Transverse colon (tissue), 4 donors: ENCODE results near the gene ZNF446.

ENCODE experiments used
- EP300 ChIP-seq: sonication (generic); formaldehyde crosslinking; IDR thresholded peaks from one replicate; pipeline ENCODE4 v1.6.1; 2017; ENCODE audit warnings: antibody characterized with exemption, low read depth
- POLR2A ChIP-seq: fragments of 450-650 bp; IDR thresholded peaks from one replicate; pipeline ENCODE4 v1.6.1; 2016; ENCODE audit warnings: antibody characterized with exemption, mild to moderate bottlenecking, moderate library complexity
- POLR2AphosphoS5 ChIP-seq, 3 donors: sonication (generic); formaldehyde crosslinking; IDR thresholded peaks; one replicate each; pipeline ENCODE4 v1.6.1; 2016; ENCODE audit warnings: antibody characterized with exemption in 3 of 3
- TF ChIP-seq, protein P1 (sequence below), 5 experiments: fragments of 200-600 bp in 3 of 5; fragments of 450-650 bp in 2 of 5; sonication (generic) in 3 of 5; IDR thresholded peaks; 1 replicate in 2 of 5; 2 replicates in 3 of 5; pipeline ENCODE4 v1.5.1; 2016 to 2017; ENCODE audit warnings: antibody characterized with exemption in 5 of 5, inconsistent platforms in 3 of 5, mild to moderate bottlenecking in 2 of 5, moderate library complexity in 1 of 5

- TF ChIP-seq POLR2A (no peak), POLR2AphosphoS5 (IDR thresholded peaks at IDR 0.05) (no peak), EP300 (no peak)
- TF ChIP-seq, protein P1, sequence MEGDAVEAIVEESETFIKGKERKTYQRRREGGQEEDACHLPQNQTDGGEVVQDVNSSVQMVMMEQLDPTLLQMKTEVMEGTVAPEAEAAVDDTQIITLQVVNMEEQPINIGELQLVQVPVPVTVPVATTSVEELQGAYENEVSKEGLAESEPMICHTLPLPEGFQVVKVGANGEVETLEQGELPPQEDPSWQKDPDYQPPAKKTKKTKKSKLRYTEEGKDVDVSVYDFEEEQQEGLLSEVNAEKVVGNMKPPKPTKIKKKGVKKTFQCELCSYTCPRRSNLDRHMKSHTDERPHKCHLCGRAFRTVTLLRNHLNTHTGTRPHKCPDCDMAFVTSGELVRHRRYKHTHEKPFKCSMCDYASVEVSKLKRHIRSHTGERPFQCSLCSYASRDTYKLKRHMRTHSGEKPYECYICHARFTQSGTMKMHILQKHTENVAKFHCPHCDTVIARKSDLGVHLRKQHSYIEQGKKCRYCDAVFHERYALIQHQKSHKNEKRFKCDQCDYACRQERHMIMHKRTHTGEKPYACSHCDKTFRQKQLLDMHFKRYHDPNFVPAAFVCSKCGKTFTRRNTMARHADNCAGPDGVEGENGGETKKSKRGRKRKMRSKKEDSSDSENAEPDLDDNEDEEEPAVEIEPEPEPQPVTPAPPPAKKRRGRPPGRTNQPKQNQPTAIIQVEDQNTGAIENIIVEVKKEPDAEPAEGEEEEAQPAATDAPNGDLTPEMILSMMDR (IDR thresholded peaks at IDR 0.05) = no peak
Observed at GRCh38 chr19:58479303-58479702, 3.2 kb downstream of the ZNF446 start.
